CD4-positive, alpha-beta T cell treated with Interferon alpha-2 for 1 hour (primary cell): Measurements from ENCODE around the gene JAK2.
"Not testable (repeated sequence)": the region's sequence is repeated elsewhere in the genome, so short reads cannot be mapped to it uniquely, and the experiment has no call there.

Experiments
- DNase-seq, 2 donors: peaks; one replicate each; pipeline ENCODE4 v3.0.0-alpha.2; 2020 to 2022

Gene JAK2

GRCh38 chr9:5043381-5043780, 58.3 kb downstream of the JAK2 start:
- no peak for DNase-seq

- no peak for DNase-seq
Observed at GRCh38 chr9:5044160-5044559, 59.1 kb downstream of the JAK2 start.

GRCh38 chr9:5052838-5053237, 67.8 kb downstream of the JAK2 start:
- no peak for DNase-seq

- DNase-seq = no peak
Observed at GRCh38 chr9:5062631-5063030, 77.6 kb downstream of the JAK2 start.

GRCh38 chr9:5072871-5073270, 87.8 kb downstream of the JAK2 start:
- no peak for DNase-seq

GRCh38 chr9:5073701-5074100, 88.6 kb downstream of the JAK2 start:
- DNase-seq = no peak

GRCh38 chr9:5085993-5086392, 100.9 kb downstream of the JAK2 start:
- no peak for DNase-seq

GRCh38 chr9:5089737-5090136, 104.7 kb downstream of the JAK2 start:
- no peak for DNase-seq

GRCh38 chr9:5095795-5096194, 110.7 kb downstream of the JAK2 start:
- DNase-seq = no peak

GRCh38 chr9:5099466-5099865, 114.4 kb downstream of the JAK2 start:
- no peak for DNase-seq

- DNase-seq = not testable (repeated sequence)
Observed at GRCh38 chr9:5101127-5101526, 116.1 kb downstream of the JAK2 start.

GRCh38 chr9:5106517-5106916, 121.4 kb downstream of the JAK2 start:
- not testable (repeated sequence) for DNase-seq

GRCh38 chr9:5110867-5111681, 126.0 kb downstream of the JAK2 start:
- DNase-seq = no peak

GRCh38 chr9:5111696-5112095, 126.6 kb downstream of the JAK2 start:
- DNase-seq = no peak

- no peak for DNase-seq
Observed at GRCh38 chr9:5112109-5112592, 127.1 kb downstream of the JAK2 start.

GRCh38 chr9:5112646-5113045, 127.6 kb downstream of the JAK2 start:
- DNase-seq = no peak

GRCh38 chr9:5113523-5113922, 128.5 kb downstream of the JAK2 start:
- DNase-seq = no peak

GRCh38 chr9:5113994-5114748, 129.1 kb downstream of the JAK2 start:
- DNase-seq = no peak

GRCh38 chr9:5122116-5122515, 137.0 kb downstream of the JAK2 start:
- DNase-seq = no peak

- DNase-seq = no peak
Observed at GRCh38 chr9:5122516-5122915, 137.4 kb downstream of the JAK2 start.

- no peak for DNase-seq
Observed at GRCh38 chr9:5140151-5140550, 155.1 kb downstream of the JAK2 start.

- DNase-seq = no peak
Observed at GRCh38 chr9:5144217-5144616, 159.1 kb downstream of the JAK2 start.

- no peak for DNase-seq
Observed at GRCh38 chr9:5146241-5146640, 161.2 kb downstream of the JAK2 start.
